ENCODE data around the gene PLEKHN1. TPM values are rescaled to one million over a fixed set of nuclear protein-coding genes. Genes with fewer than 3 reads are reported as not detected.
A peak's percentile ranks its signal among the peaks of the same experiment; 100 is the strongest.
"Not testable (repeated sequence)": the region's sequence is repeated elsewhere in the genome, so short reads cannot be mapped to it uniquely, and the experiment has no call there.

Gene PLEKHN1
- total and polyA plus RNA-seq, 4 donors, result 0.26 TPM; not detected in 3

- H3K9me3 ChIP-seq (ENCODE audit: control insufficient read depth, insufficient read depth, low read length); H3K27me3 ChIP-seq (ENCODE audit: control insufficient read depth, insufficient read depth, low read length); DNase-seq (ENCODE audit: low read depth in 4 of 6, low spot score in 6 of 6); H3K4me3 ChIP-seq (ENCODE audit: low read depth, low read length); H3K27ac ChIP-seq (ENCODE audit: low read depth, low read length): not testable (repeated sequence)
- H3K4me1 ChIP-seq (ENCODE audit: control insufficient read depth, insufficient read depth, low read length), result peaks cover 57% of the 10 kb centered on the region
- WGBS (ENCODE audit: insufficient coverage), result 94% methylated on average over 24 of the region's 26 CpGs
- peaks cover 20% of the 10 kb centered on the region for H3K36me3 ChIP-seq (ENCODE audit: control insufficient read depth, insufficient read depth, low read length)
Observed at GRCh38 chr1:1018321-1018685, 52.0 kb downstream of the PLEKHN1 start.

- WGBS (ENCODE audit: insufficient coverage), result 5% methylated on average over 56 of the region's 91 CpGs
- peak overlapping the region; percentile 75 for H3K27ac ChIP-seq (ENCODE audit: low read depth, low read length)
- H3K4me3 ChIP-seq (ENCODE audit: low read depth, low read length), result peak overlapping the region; percentile 27
- DNase-seq (ENCODE audit: low read depth in 4 of 6, low spot score in 6 of 6), result peak in 3 of 6 donors; percentile 70 to 94 (median 92)
- H3K4me1 ChIP-seq (ENCODE audit: control insufficient read depth, insufficient read depth, low read length), result peaks cover 57% of the 10 kb centered on the region
- H3K36me3 ChIP-seq (ENCODE audit: control insufficient read depth, insufficient read depth, low read length), result peaks cover 31% of the 10 kb centered on the region
- H3K9me3 ChIP-seq (ENCODE audit: control insufficient read depth, insufficient read depth, low read length), result no peaks in the 10 kb centered on the region
- H3K27me3 ChIP-seq (ENCODE audit: control insufficient read depth, insufficient read depth, low read length), result no peaks in the 10 kb centered on the region
Observed at GRCh38 chr1:1019122-1019999, 53.1 kb downstream of the PLEKHN1 start.

- WGBS (ENCODE audit: insufficient coverage), result 0% methylated on average over 55 of the region's 58 CpGs
- Histone ChIP-seq H3K27me3 (ENCODE audit: control insufficient read depth, insufficient read depth, low read length) (no peaks in the 10 kb centered on the region), H3K36me3 (ENCODE audit: control insufficient read depth, insufficient read depth, low read length) (peaks cover 37% of the 10 kb centered on the region), H3K4me1 (ENCODE audit: control insufficient read depth, insufficient read depth, low read length) (peaks cover 57% of the 10 kb centered on the region), H3K9me3 (ENCODE audit: control insufficient read depth, insufficient read depth, low read length) (no peaks in the 10 kb centered on the region), H3K27ac (ENCODE audit: low read depth, low read length) (peak within 1 kb of the TSS; percentile 75), H3K4me3 (ENCODE audit: low read depth, low read length) (peak within 1 kb of the TSS; percentile 50)
- peak in 1 of 6 donors; percentile 50 for DNase-seq (ENCODE audit: low read depth in 4 of 6, low spot score in 6 of 6)
Observed at GRCh38 chr1:1020000-1020404, 53.7 kb downstream of the PLEKHN1 start, which contains the start of gene AGRN. Gene AGRN (plus strand): TSS chr1:1020120. CDS start chr1:1020173, 53 bp downstream.

- H3K36me3 ChIP-seq (ENCODE audit: control insufficient read depth, insufficient read depth, low read length), result peaks cover 42% of the 10 kb centered on the region
- peak overlapping the region; percentile 33 for H3K27ac ChIP-seq (ENCODE audit: low read depth, low read length)
- H3K27me3 ChIP-seq (ENCODE audit: control insufficient read depth, insufficient read depth, low read length), result no peaks in the 10 kb centered on the region
- 0% methylated on average over 30 of the region's 59 CpGs for WGBS (ENCODE audit: insufficient coverage)
- DNase-seq (ENCODE audit: low read depth in 4 of 6, low spot score in 6 of 6), result peak in 1 of 6 donors; percentile 51
- H3K4me1 ChIP-seq (ENCODE audit: control insufficient read depth, insufficient read depth, low read length), result peaks cover 58% of the 10 kb centered on the region
- H3K9me3 ChIP-seq (ENCODE audit: control insufficient read depth, insufficient read depth, low read length), result no peaks in the 10 kb centered on the region
- H3K4me3 ChIP-seq (ENCODE audit: low read depth, low read length), result peak overlapping the region; percentile 50
Observed at GRCh38 chr1:1020415-1021009, 54.2 kb downstream of the PLEKHN1 start.

GRCh38 chr1:1021010-1021919, 55.0 kb downstream of the PLEKHN1 start:
- H3K27me3 ChIP-seq (ENCODE audit: control insufficient read depth, insufficient read depth, low read length), result no peaks in the 10 kb centered on the region
- peaks cover 49% of the 10 kb centered on the region for H3K36me3 ChIP-seq (ENCODE audit: control insufficient read depth, insufficient read depth, low read length)
- DNase-seq (ENCODE audit: low read depth in 4 of 6, low spot score in 6 of 6), result peak in 2 of 6 donors; percentile 74 to 78
- peak overlapping the region; percentile 33 for H3K27ac ChIP-seq (ENCODE audit: low read depth, low read length)
- H3K4me3 ChIP-seq (ENCODE audit: low read depth, low read length), result peak overlapping the region; percentile 50
- WGBS (ENCODE audit: insufficient coverage), result 10% methylated on average over 23 of the region's 33 CpGs
- peaks cover 65% of the 10 kb centered on the region for H3K4me1 ChIP-seq (ENCODE audit: control insufficient read depth, insufficient read depth, low read length)
- H3K9me3 ChIP-seq (ENCODE audit: control insufficient read depth, insufficient read depth, low read length), result no peaks in the 10 kb centered on the region

- Histone ChIP-seq H3K27me3 (ENCODE audit: control insufficient read depth, insufficient read depth, low read length) (no peaks in the 10 kb centered on the region), H3K4me3 (ENCODE audit: low read depth, low read length) (no peak overlapping the region), H3K9me3 (ENCODE audit: control insufficient read depth, insufficient read depth, low read length) (no peaks in the 10 kb centered on the region), H3K27ac (ENCODE audit: low read depth, low read length) (no peak overlapping the region), H3K4me1 (ENCODE audit: control insufficient read depth, insufficient read depth, low read length) (peaks cover 71% of the 10 kb centered on the region), H3K36me3 (ENCODE audit: control insufficient read depth, insufficient read depth, low read length) (peaks cover 56% of the 10 kb centered on the region)
- no peak for DNase-seq (ENCODE audit: low read depth in 4 of 6, low spot score in 6 of 6)
- 100% methylated on average over 9 of the region's 10 CpGs for WGBS (ENCODE audit: insufficient coverage)
Observed at GRCh38 chr1:1021920-1022259, 55.6 kb downstream of the PLEKHN1 start.

- H3K4me3 ChIP-seq (ENCODE audit: low read depth, low read length), result no peak overlapping the region
- WGBS (ENCODE audit: insufficient coverage), result 84% methylated on average over 16 of the region's 27 CpGs
- no peak for DNase-seq (ENCODE audit: low read depth in 4 of 6, low spot score in 6 of 6)
- H3K4me1 ChIP-seq (ENCODE audit: control insufficient read depth, insufficient read depth, low read length), result peaks cover 77% of the 10 kb centered on the region
- H3K9me3 ChIP-seq (ENCODE audit: control insufficient read depth, insufficient read depth, low read length), result no peaks in the 10 kb centered on the region
- no peaks in the 10 kb centered on the region for H3K27me3 ChIP-seq (ENCODE audit: control insufficient read depth, insufficient read depth, low read length)
- H3K36me3 ChIP-seq (ENCODE audit: control insufficient read depth, insufficient read depth, low read length), result peaks cover 61% of the 10 kb centered on the region
- H3K27ac ChIP-seq (ENCODE audit: low read depth, low read length), result no peak overlapping the region
Observed at GRCh38 chr1:1022302-1023009, 56.2 kb downstream of the PLEKHN1 start.

- peaks cover 82% of the 10 kb centered on the region for H3K4me1 ChIP-seq (ENCODE audit: control insufficient read depth, insufficient read depth, low read length)
- no peak overlapping the region for H3K27ac ChIP-seq (ENCODE audit: low read depth, low read length)
- WGBS (ENCODE audit: insufficient coverage), result 65% methylated on average over 13 of the region's 13 CpGs
Observed at GRCh38 chr1:1023700-1024099, 57.4 kb downstream of the PLEKHN1 start.

More at GRCh38 chr1:1023700-1024099, 57.4 kb downstream of the PLEKHN1 start:
- peaks cover 71% of the 10 kb centered on the region for H3K36me3 ChIP-seq (ENCODE audit: control insufficient read depth, insufficient read depth, low read length)
- no peak for DNase-seq (ENCODE audit: low read depth in 4 of 6, low spot score in 6 of 6)
- no peaks in the 10 kb centered on the region for H3K27me3 ChIP-seq (ENCODE audit: control insufficient read depth, insufficient read depth, low read length)
- no peaks in the 10 kb centered on the region for H3K9me3 ChIP-seq (ENCODE audit: control insufficient read depth, insufficient read depth, low read length)
- H3K4me3 ChIP-seq (ENCODE audit: low read depth, low read length), result no peak overlapping the region
